Panc1 (cell line): ENCODE measurements around the gene TMEM37. TPM values are rescaled to one million over a fixed set of nuclear protein-coding genes. Genes with fewer than 3 reads are reported as not detected.

Experiments used
- ATAC-seq: fragments of 200-7000 bp; cut with Tn5 transposase; 2 replicates; pipeline ENCODE4 v1.9.1; 2020; ENCODE audit warnings: mild to moderate bottlenecking, moderate library complexity
- BruUV-seq: library from RNA; stranded (reverse); fragments of 400-500 nt; replicated peaks from 2 replicates; lab custom pipeline; 2021; lab: Mats Ljungman, UMichigan
- CTCF ChIA-PET: fragments of 300-600 bp; sonication (Branson Sonifier 250); formaldehyde crosslinking; loops from one replicate; lab custom pipeline; 2022; ENCODE audit warnings: antibody characterized with exemption; lab: Charles Lee
- POLR2A ChIA-PET: fragments of 300-600 bp; sonication (Branson Sonifier 250); formaldehyde crosslinking; loops from one replicate; lab custom pipeline; 2022; ENCODE audit warnings: antibody characterized with exemption; lab: Charles Lee
- DNase-seq: peaks from one replicate; pipeline ENCODE4 v3.0.0-alpha.2; 2010; ENCODE audit warnings: low read depth, low spot score
- H3K27ac ChIP-seq: 2 replicates; pipeline ENCODE4 v1.5.1; 2011; ENCODE audit warnings: mild to moderate bottlenecking, low read length, inconsistent platforms
- H3K27me3 ChIP-seq: fragments of 200-500 bp; sonication (Bioruptor generic); 2 replicates; pipeline ENCODE4 v1.6.0; 2014; ENCODE audit warnings: low read length, inconsistent platforms; ENCODE audit not compliant: control insufficient read depth, insufficient read depth
- H3K36me3 ChIP-seq: fragments of 200-500 bp; sonication (Bioruptor generic); 2 replicates; pipeline ENCODE4 v1.5.1; 2014; ENCODE audit warnings: inconsistent platforms, mild to moderate bottlenecking, low read length, moderate library complexity; ENCODE audit not compliant: control insufficient read depth, insufficient read depth
- H3K4me1 ChIP-seq: 2 replicates; pipeline ENCODE4 v1.5.1; 2011; ENCODE audit warnings: inconsistent platforms, mild to moderate bottlenecking, low read length, moderate library complexity; ENCODE audit not compliant: control insufficient read depth, insufficient read depth
- H3K4me3 ChIP-seq, 2 experiments: 2 replicates each; pipeline ENCODE4 v1.5.1; 2011 to 2012; ENCODE audit warnings: low read depth in 2 of 2, low read length in 2 of 2, mild to moderate bottlenecking in 2 of 2, inconsistent platforms in 1 of 2, moderate library complexity in 1 of 2
- H3K9me3 ChIP-seq: fragments of 200-500 bp; sonication (Bioruptor generic); 2 replicates; pipeline ENCODE4 v1.5.1; 2014; ENCODE audit warnings: low read depth, mild to moderate bottlenecking, inconsistent platforms, low read length, moderate library complexity; ENCODE audit not compliant: control insufficient read depth, insufficient read depth
- CTCF ChIP-seq: fragments of 450-650 bp; IDR thresholded peaks from 2 replicates; pipeline ENCODE4 v1.5.1; 2017; ENCODE audit warnings: mild to moderate bottlenecking
- POLR2AphosphoS5 ChIP-seq: IDR thresholded peaks from 2 replicates; pipeline ENCODE4 v1.6.1; 2012; ENCODE audit warnings: mild to moderate bottlenecking, low read depth, low read length, moderate library complexity
- REST ChIP-seq, 2 experiments: IDR thresholded peaks; 2 replicates each; pipeline ENCODE4 v1.6.1; 2011 to 2012; ENCODE audit warnings: low read depth in 2 of 2, control low read depth in 1 of 2, low read length in 1 of 2, mild to moderate bottlenecking in 1 of 2, moderate library complexity in 1 of 2; ENCODE audit not compliant: insufficient read depth in 1 of 2
- SIN3A ChIP-seq: IDR thresholded peaks from 2 replicates; pipeline ENCODE4 v1.6.1; 2012; ENCODE audit warnings: low read depth, mild to moderate bottlenecking, low read length, moderate library complexity, borderline replicate concordance; ENCODE audit not compliant: insufficient read depth
- TCF7L2 ChIP-seq: IDR thresholded peaks from 2 replicates; pipeline ENCODE4 v1.6.1; 2011; ENCODE audit warnings: mild to moderate bottlenecking, low read depth, low read length, inconsistent platforms
- in situ Hi-C: cut with HindIII; loops from 2 replicates; pipeline ENCODE4 v1.10.0; 2016; ENCODE audit warnings: low sequenced_read_pairs, low pct_unique_long_range_greater_than_20kb
- intact Hi-C: fragments of 100-400 bp; cut with micrococcal nuclease; formaldehyde crosslinking; loops from one replicate; pipeline ENCODE4 v1.10.0; 2022; ENCODE audit not compliant: unreplicated experiment
- total RNA-seq: library from RNA; stranded (reverse); gene quantifications from one replicate; pipeline ENCODE4 v1.2.1, GENCODE V29; 2021; ENCODE audit not compliant: unreplicated experiment

The TMEM37 gene
- total RNA-seq, 1 experiment from 2014 or later: 0.28 TPM

GRCh38 chr2:119468154-119468955 lies 36.7 kb downstream of the TMEM37 start:
- CTCF ChIA-PET: no interaction called here
- BruUV-seq: no TSS peak
- 0 out of 2 replicates have a peak, but pooled peaks cover 2% of the 10 kb centered on the region for H3K27me3 ChIP-seq
- POLR2A ChIA-PET: no interaction called here
- no peaks in the 10 kb centered on the region for H3K9me3 ChIP-seq
- in situ Hi-C loops (no loop called here), intact Hi-C loops (no loop called here)
- H3K4me3 ChIP-seq: no peak overlapping the region
- no peak for TF ChIP-seq REST (IDR thresholded peaks at IDR 0.05; ENCODE audit: insufficient read depth in 1 of 2, low read depth in 2 of 2, low read length in 1 of 2)
- no peak for TF ChIP-seq POLR2AphosphoS5
- TF ChIP-seq SIN3A: no peak
- TF ChIP-seq CTCF: no peak
- TF ChIP-seq TCF7L2: no peak
- ATAC-seq: no peak
- DNase-seq: no peak
- no peaks in the 10 kb centered on the region for H3K4me1 ChIP-seq
- no peak overlapping the region for H3K27ac ChIP-seq
- H3K36me3 ChIP-seq: no peaks in the 10 kb centered on the region

GRCh38 chr2:119469131-119469530 lies 37.5 kb downstream of the TMEM37 start:
- H3K36me3 ChIP-seq: no peaks in the 10 kb centered on the region
- DNase-seq: no peak
- no TSS peak for BruUV-seq
- ChIA-PET CTCF (no interaction called here), POLR2A (no interaction called here)
- H3K27me3 ChIP-seq: 0 out of 2 replicates have a peak, but pooled peaks cover 2% of the 10 kb centered on the region
- intact Hi-C loops (no loop called here), in situ Hi-C loops (no loop called here)
- no peak for ATAC-seq
- TF ChIP-seq SIN3A (no peak), REST (IDR thresholded peaks at IDR 0.05; ENCODE audit: insufficient read depth in 1 of 2, low read depth in 2 of 2, low read length in 1 of 2) (no peak), TCF7L2 (no peak), POLR2AphosphoS5 (no peak), CTCF (no peak)
- H3K27ac ChIP-seq: no peak overlapping the region
- H3K4me3 ChIP-seq: no peak overlapping the region
- no peaks in the 10 kb centered on the region for H3K9me3 ChIP-seq
- H3K4me1 ChIP-seq: no peaks in the 10 kb centered on the region
